Suprapubic skin (tissue), 4 donors: Measurements from ENCODE around the gene CBLC. TPM values are rescaled to one million over a fixed set of nuclear protein-coding genes. Genes with fewer than 3 reads are reported as not detected.

Experiments
- DNase-seq, 2 donors: peaks; one replicate each; pipeline ENCODE4 v3.0.0-alpha.2; 2019; ENCODE audit warnings: low spot score in 2 of 2
- H3K27ac ChIP-seq: fragments of 200-600 bp; sonication (generic); one replicate; pipeline ENCODE4 v1.5.1; 2019
- H3K27me3 ChIP-seq: fragments of 200-600 bp; sonication (generic); one replicate; pipeline ENCODE4 v1.5.1; 2019
- H3K36me3 ChIP-seq: fragments of 200-600 bp; sonication (generic); one replicate; pipeline ENCODE4 v1.5.1; 2019
- H3K4me1 ChIP-seq: fragments of 200-600 bp; sonication (generic); one replicate; pipeline ENCODE4 v1.5.1; 2019
- H3K4me3 ChIP-seq: fragments of 200-600 bp; sonication (generic); one replicate; pipeline ENCODE4 v1.5.1; 2019; ENCODE audit warnings: mild to moderate bottlenecking
- H3K9me3 ChIP-seq: fragments of 200-600 bp; sonication (generic); one replicate; pipeline ENCODE4 v1.5.1; 2019
- EP300 ChIP-seq: sonication (generic); formaldehyde crosslinking; IDR thresholded peaks from one replicate; pipeline ENCODE4 v1.6.1; 2017; ENCODE audit warnings: antibody characterized with exemption
- POLR2A ChIP-seq, 2 donors: fragments of 450-650 bp; IDR thresholded peaks; one replicate each; pipeline ENCODE4 v1.6.1; 2017; ENCODE audit warnings: antibody characterized with exemption in 2 of 2, mild to moderate bottlenecking in 2 of 2, moderate library complexity in 2 of 2
- POLR2AphosphoS5 ChIP-seq, 3 donors: sonication (generic); formaldehyde crosslinking; IDR thresholded peaks; one replicate each; pipeline ENCODE4 v1.6.1; 2017; ENCODE audit warnings: antibody characterized with exemption in 3 of 3
- WGBS: methylation state at CpG from one replicate; pipeline ENCODE4 v1.1.5; 2018; 5-methylcytosine and 5-hydroxymethylcytosine counted together
- total RNA-seq, 4 donors: library from RNA; depleted of rRNA; stranded (reverse); fragments of >200 nt; gene quantifications; one replicate each; pipeline ENCODE4 v1.1.0, GENCODE V29; 2016
- TF ChIP-seq, protein P1 (sequence below), 2 donors: fragments of 200-600 bp in 1 of 2; fragments of 450-650 bp in 1 of 2; sonication (generic) in 1 of 2; IDR thresholded peaks; one replicate each; pipeline ENCODE4 v1.5.1; 2016 to 2019; ENCODE audit warnings: antibody characterized with exemption in 2 of 2, mild to moderate bottlenecking in 1 of 2, moderate library complexity in 1 of 2

Gene CBLC
- total RNA-seq, 4 donors from 2014 or later, result 60.4 to 94.4 (median 65.7) TPM

GRCh38 chr19:44759083-44759804 lies 18.4 kb upstream of the CBLC start:
- peak overlapping the region; percentile 93 for H3K27ac ChIP-seq
- TF ChIP-seq POLR2AphosphoS5 (IDR thresholded peaks at IDR 0.05) (no peak), POLR2A (IDR thresholded peaks at IDR 0.05) (no peak), EP300 (no peak)
- TF ChIP-seq, protein P1, sequence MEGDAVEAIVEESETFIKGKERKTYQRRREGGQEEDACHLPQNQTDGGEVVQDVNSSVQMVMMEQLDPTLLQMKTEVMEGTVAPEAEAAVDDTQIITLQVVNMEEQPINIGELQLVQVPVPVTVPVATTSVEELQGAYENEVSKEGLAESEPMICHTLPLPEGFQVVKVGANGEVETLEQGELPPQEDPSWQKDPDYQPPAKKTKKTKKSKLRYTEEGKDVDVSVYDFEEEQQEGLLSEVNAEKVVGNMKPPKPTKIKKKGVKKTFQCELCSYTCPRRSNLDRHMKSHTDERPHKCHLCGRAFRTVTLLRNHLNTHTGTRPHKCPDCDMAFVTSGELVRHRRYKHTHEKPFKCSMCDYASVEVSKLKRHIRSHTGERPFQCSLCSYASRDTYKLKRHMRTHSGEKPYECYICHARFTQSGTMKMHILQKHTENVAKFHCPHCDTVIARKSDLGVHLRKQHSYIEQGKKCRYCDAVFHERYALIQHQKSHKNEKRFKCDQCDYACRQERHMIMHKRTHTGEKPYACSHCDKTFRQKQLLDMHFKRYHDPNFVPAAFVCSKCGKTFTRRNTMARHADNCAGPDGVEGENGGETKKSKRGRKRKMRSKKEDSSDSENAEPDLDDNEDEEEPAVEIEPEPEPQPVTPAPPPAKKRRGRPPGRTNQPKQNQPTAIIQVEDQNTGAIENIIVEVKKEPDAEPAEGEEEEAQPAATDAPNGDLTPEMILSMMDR (IDR thresholded peaks at IDR 0.05), result no peak
- H3K36me3 ChIP-seq, result peaks cover 46% of the 10 kb centered on the region
- no peak for DNase-seq
- no peak overlapping the region for H3K4me3 ChIP-seq
- peaks cover 53% of the 10 kb centered on the region for H3K4me1 ChIP-seq
- no peaks in the 10 kb centered on the region for H3K9me3 ChIP-seq
- H3K27me3 ChIP-seq, result no peaks in the 10 kb centered on the region
- 84% methylated on average over 9 of the region's 10 CpGs for WGBS

- WGBS, result 83% methylated on average over 8 of the region's 8 CpGs
- Histone ChIP-seq H3K9me3 (no peaks in the 10 kb centered on the region), H3K4me1 (peaks cover 35% of the 10 kb centered on the region), H3K4me3 (no peak overlapping the region), H3K27ac (no peak overlapping the region), H3K36me3 (peaks cover 42% of the 10 kb centered on the region), H3K27me3 (no peaks in the 10 kb centered on the region)
- no peak for TF ChIP-seq POLR2A (IDR thresholded peaks at IDR 0.05)
- no peak for TF ChIP-seq EP300
- TF ChIP-seq POLR2AphosphoS5 (IDR thresholded peaks at IDR 0.05), result no peak
- TF ChIP-seq, protein P1 (IDR thresholded peaks at IDR 0.05), result no peak
- no peak for DNase-seq
These were observed 15.7 kb upstream of the CBLC start for GRCh38 chr19:44762038-44762437.

GRCh38 chr19:44765033-44765948 lies 12.4 kb upstream of the CBLC start:
- no peak for DNase-seq

DNA sequence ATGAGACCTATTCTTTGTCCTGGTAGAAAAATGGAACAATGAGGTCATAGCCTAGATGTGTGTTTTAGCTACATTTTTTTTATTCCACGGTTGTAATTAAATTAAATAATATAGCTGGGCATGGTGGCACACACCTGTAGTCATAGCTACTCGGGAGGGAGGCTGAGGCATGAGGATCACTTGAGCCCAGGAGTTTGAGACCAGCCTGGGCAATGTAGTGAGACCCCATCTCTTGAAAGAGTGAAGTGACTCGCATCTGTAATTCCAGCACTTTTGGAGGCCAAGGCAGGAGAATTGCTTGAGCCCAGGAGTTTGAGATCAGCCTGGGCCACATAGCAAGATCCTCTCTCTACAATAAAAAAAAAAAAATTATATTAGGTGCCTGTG lies 11.7 kb upstream of the CBLC start:
- Histone ChIP-seq H3K27me3 (no peaks in the 10 kb centered on the region), H3K27ac (no peak overlapping the region), H3K4me3 (no peak overlapping the region), H3K9me3 (no peaks in the 10 kb centered on the region), H3K4me1 (peaks cover 19% of the 10 kb centered on the region), H3K36me3 (peaks cover 4% of the 10 kb centered on the region)
- no peak for DNase-seq
- WGBS, result 89% methylated on average over 3 of the region's 3 CpGs
- TF ChIP-seq EP300 (no peak), POLR2AphosphoS5 (IDR thresholded peaks at IDR 0.05) (no peak), POLR2A (IDR thresholded peaks at IDR 0.05) (no peak)
- TF ChIP-seq, protein P1 (IDR thresholded peaks at IDR 0.05), result no peak

More at GRCh38 chr19:44765033-44765948, 12.4 kb upstream of the CBLC start:
- 75% methylated on average over 22 of the region's 22 CpGs for WGBS
- Histone ChIP-seq H3K27me3 (no peaks in the 10 kb centered on the region), H3K27ac (no peak overlapping the region), H3K4me1 (peaks cover 13% of the 10 kb centered on the region), H3K4me3 (no peak overlapping the region), H3K36me3 (peaks cover 10% of the 10 kb centered on the region), H3K9me3 (no peaks in the 10 kb centered on the region)
- no peak for TF ChIP-seq POLR2A (IDR thresholded peaks at IDR 0.05)

GRCh38 chr19:44767295-44768180 lies 10.2 kb upstream of the CBLC start:
- no peak overlapping the region for H3K27ac ChIP-seq

More at GRCh38 chr19:44767295-44768180, 10.2 kb upstream of the CBLC start:
- WGBS, result 70% methylated on average over 11 of the region's 11 CpGs
- Histone ChIP-seq H3K4me3 (no peak overlapping the region), H3K36me3 (no peaks in the 10 kb centered on the region), H3K4me1 (peaks cover 20% of the 10 kb centered on the region), H3K27me3 (no peaks in the 10 kb centered on the region), H3K9me3 (no peaks in the 10 kb centered on the region)
- DNase-seq, result no peak
- TF ChIP-seq, protein P1 (IDR thresholded peaks at IDR 0.05), result no peak
- no peak for TF ChIP-seq POLR2AphosphoS5 (IDR thresholded peaks at IDR 0.05)
- no peak for TF ChIP-seq POLR2A (IDR thresholded peaks at IDR 0.05)
- TF ChIP-seq EP300, result no peak
